GM12878 (cell line): ENCODE data around the gene FUT3. TPM values are rescaled to one million over a fixed set of nuclear protein-coding genes. Genes with fewer than 3 reads are reported as not detected.

Experiments
- BHLHE40 ChIP-seq, 2 experiments: fragments of 450-650 bp in 1 of 2; IDR thresholded peaks; 2 replicates each; pipeline ENCODE4 v1.6.1; 2011 to 2017; ENCODE audit warnings: low read depth in 2 of 2, borderline replicate concordance in 1 of 2, improper control_type of control experiment in 1 of 2, low read length in 1 of 2, mild to moderate bottlenecking in 1 of 2
- ETV6 ChIP-seq, 2 experiments: fragments of 450-650 bp in 1 of 2; IDR thresholded peaks in 1 of 2; conservative IDR thresholded peaks in 1 of 2; 2 replicates each; pipeline ENCODE4 v1.6.1; 2014; ENCODE audit warnings: antibody characterized with exemption in 1 of 2, borderline replicate concordance in 1 of 2, low read depth in 1 of 2, mild to moderate bottlenecking in 1 of 2, moderate library complexity in 1 of 2
- HSF1 ChIP-seq: fragments of 150-350 bp; IDR thresholded peaks from 2 replicates; pipeline ENCODE4 v1.6.1; 2014; ENCODE audit warnings: mild to moderate bottlenecking, low read depth, low read length
- SRF ChIP-seq, 2 experiments: IDR thresholded peaks; 2 replicates each; pipeline ENCODE4 v1.6.1; 2011; ENCODE audit warnings: low read depth in 2 of 2, low read length in 2 of 2, mild to moderate bottlenecking in 1 of 2, moderate library complexity in 1 of 2
- STAT1 ChIP-seq: fragments of 450-650 bp; conservative IDR thresholded peaks from 2 replicates; pipeline ENCODE4 v1.6.1; 2014; ENCODE audit warnings: antibody characterized with exemption, mild to moderate bottlenecking
- polyA plus RNA-seq, 11 experiments: library from polyadenylated mRNA; depleted of rRNA in 4 of 11; unstranded in 6 of 11; stranded (reverse) in 5 of 11; fragments of >200 nt; fragmentation: Nextera tagmentation in 4 of 11; fragmentation: Illumina TruSeq in 1 of 11; extraction: Ambion mirVana in 4 of 11; extraction: Trizol in 1 of 11; gene quantifications; 1 replicate in 1 of 11; 2 replicates in 10 of 11; pipeline versions ENCODE4 v1.2.1 to v1.2.3, GENCODE V29; 2011 to 2016; ENCODE audit warnings: inconsistent platforms in 2 of 11, missing spikeins in 2 of 11, low read depth in 1 of 11
- total RNA-seq, 4 experiments: library from RNA; depleted of rRNA in 3 of 4; stranded (reverse); fragments of >200 nt in 3 of 4; fragmentation: Illumina TruSeq in 1 of 4; extraction: Trizol in 1 of 4; gene quantifications; 2 replicates each; pipeline versions ENCODE4 v1.2.1 to v1.2.3, GENCODE V29; 2013 to 2021
- TF ChIP-seq, protein P1 (sequence below): IDR thresholded peaks from 2 replicates; pipeline ENCODE4 v1.6.1; 2012; ENCODE audit warnings: improper control_type of control experiment, low read depth, low read length; ENCODE audit not compliant: insufficient replicate concordance

Gene FUT3
- total and polyA plus RNA-seq, 10 of the 15 experiments (the other 5 are each of a cell fraction or from before 2014, with no cell fraction given) = 0.04 to 0.31 (median 0.07) TPM; not detected in 7

DNA sequence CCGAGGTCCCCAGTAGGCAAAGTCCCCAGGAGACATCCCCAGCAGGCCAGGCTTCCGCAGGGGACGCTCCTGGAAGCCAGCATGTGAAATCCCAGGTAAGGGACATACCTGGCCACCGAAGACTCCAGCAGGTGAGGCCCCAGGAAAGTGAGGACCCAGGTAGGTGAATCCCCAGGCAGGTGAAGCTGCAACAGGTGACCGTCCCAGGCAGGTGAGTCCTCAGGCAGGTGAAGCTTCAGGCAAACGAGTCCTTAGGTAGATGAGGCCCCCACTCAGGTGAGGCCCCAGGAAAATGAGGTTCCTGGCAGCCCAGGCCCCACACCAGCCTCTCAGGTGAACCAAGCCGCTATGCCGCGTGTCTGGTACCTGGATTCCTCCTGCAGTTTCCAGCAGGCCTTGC lies 20.1 kb downstream of the FUT3 start (continued):
- TF ChIP-seq, protein P1, sequence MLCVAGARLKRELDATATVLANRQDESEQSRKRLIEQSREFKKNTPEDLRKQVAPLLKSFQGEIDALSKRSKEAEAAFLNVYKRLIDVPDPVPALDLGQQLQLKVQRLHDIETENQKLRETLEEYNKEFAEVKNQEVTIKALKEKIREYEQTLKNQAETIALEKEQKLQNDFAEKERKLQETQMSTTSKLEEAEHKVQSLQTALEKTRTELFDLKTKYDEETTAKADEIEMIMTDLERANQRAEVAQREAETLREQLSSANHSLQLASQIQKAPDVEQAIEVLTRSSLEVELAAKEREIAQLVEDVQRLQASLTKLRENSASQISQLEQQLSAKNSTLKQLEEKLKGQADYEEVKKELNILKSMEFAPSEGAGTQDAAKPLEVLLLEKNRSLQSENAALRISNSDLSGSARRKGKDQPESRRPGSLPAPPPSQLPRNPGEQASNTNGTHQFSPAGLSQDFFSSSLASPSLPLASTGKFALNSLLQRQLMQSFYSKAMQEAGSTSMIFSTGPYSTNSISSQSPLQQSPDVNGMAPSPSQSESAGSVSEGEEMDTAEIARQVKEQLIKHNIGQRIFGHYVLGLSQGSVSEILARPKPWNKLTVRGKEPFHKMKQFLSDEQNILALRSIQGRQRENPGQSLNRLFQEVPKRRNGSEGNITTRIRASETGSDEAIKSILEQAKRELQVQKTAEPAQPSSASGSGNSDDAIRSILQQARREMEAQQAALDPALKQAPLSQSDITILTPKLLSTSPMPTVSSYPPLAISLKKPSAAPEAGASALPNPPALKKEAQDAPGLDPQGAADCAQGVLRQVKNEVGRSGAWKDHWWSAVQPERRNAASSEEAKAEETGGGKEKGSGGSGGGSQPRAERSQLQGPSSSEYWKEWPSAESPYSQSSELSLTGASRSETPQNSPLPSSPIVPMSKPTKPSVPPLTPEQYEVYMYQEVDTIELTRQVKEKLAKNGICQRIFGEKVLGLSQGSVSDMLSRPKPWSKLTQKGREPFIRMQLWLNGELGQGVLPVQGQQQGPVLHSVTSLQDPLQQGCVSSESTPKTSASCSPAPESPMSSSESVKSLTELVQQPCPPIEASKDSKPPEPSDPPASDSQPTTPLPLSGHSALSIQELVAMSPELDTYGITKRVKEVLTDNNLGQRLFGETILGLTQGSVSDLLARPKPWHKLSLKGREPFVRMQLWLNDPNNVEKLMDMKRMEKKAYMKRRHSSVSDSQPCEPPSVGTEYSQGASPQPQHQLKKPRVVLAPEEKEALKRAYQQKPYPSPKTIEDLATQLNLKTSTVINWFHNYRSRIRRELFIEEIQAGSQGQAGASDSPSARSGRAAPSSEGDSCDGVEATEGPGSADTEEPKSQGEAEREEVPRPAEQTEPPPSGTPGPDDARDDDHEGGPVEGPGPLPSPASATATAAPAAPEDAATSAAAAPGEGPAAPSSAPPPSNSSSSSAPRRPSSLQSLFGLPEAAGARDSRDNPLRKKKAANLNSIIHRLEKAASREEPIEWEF = no peak
- TF ChIP-seq STAT1 (no peak), ETV6 (conservative IDR thresholded peaks at IDR 0.05 in 1 of 2, IDR thresholded peaks at IDR 0.05 in 1 of 2; ENCODE audit: borderline replicate concordance in 1 of 2, low read depth in 1 of 2) (no peak), SRF (IDR thresholded peaks at IDR 0.05; ENCODE audit: low read depth in 2 of 2, low read length in 2 of 2) (no peak), HSF1 (no peak), BHLHE40 (IDR thresholded peaks at IDR 0.05; ENCODE audit: borderline replicate concordance in 1 of 2, low read depth in 2 of 2, low read length in 1 of 2) (no peak)
